Activated naive CD4-positive, alpha-beta T cell treated with anti-CD3 and anti-CD28 coated beads for 36 hours (primary cell): Measurements from ENCODE around the gene JAM3. TPM values are rescaled to one million over a fixed set of nuclear protein-coding genes. Genes with fewer than 3 reads are reported as not detected.

ENCODE experiments used
- CTCF ChIA-PET: fragments of 350-600 bp; sonication (Branson Sonifier 250); formaldehyde crosslinking; loops from one replicate; lab custom pipeline; 2021; ENCODE audit warnings: antibody characterized with exemption; lab: Charles Lee
- DNase-seq: peaks from one replicate; pipeline ENCODE4 v3.0.0-alpha.2; 2020
- H3K27ac Mint-ChIP-seq: one replicate; pipeline ENCODE4 v1.8.0; 2021; ENCODE audit warnings: mild to moderate bottlenecking, mixed read lengths
- H3K27me3 Mint-ChIP-seq: one replicate; pipeline ENCODE4 v1.8.0; 2021; ENCODE audit warnings: low read depth, mixed read lengths
- H3K36me3 Mint-ChIP-seq: one replicate; pipeline ENCODE4 v1.8.0; 2021; ENCODE audit warnings: low read depth, mixed read lengths
- H3K4me1 Mint-ChIP-seq: one replicate; pipeline ENCODE4 v1.8.0; 2021; ENCODE audit warnings: low read depth, mixed read lengths
- H3K4me3 Mint-ChIP-seq: one replicate; pipeline ENCODE4 v1.8.0; 2021; ENCODE audit warnings: mild to moderate bottlenecking, moderate library complexity, mixed read lengths
- H3K9me3 Mint-ChIP-seq: one replicate; pipeline ENCODE4 v1.8.0; 2021; ENCODE audit warnings: mixed read lengths
- intact Hi-C: fragments of 100-400 bp; cut with micrococcal nuclease; formaldehyde crosslinking; loops from one replicate; pipeline ENCODE4 v1.15.1; 2023
- total RNA-seq, 2 experiments: library from RNA; stranded (reverse); gene quantifications; one replicate each; pipeline ENCODE4 v1.2.3, GENCODE V29; 2021

Gene JAM3
- total RNA-seq, 2 experiments from 2014 or later = 4.0 to 6.4 TPM

DNA sequence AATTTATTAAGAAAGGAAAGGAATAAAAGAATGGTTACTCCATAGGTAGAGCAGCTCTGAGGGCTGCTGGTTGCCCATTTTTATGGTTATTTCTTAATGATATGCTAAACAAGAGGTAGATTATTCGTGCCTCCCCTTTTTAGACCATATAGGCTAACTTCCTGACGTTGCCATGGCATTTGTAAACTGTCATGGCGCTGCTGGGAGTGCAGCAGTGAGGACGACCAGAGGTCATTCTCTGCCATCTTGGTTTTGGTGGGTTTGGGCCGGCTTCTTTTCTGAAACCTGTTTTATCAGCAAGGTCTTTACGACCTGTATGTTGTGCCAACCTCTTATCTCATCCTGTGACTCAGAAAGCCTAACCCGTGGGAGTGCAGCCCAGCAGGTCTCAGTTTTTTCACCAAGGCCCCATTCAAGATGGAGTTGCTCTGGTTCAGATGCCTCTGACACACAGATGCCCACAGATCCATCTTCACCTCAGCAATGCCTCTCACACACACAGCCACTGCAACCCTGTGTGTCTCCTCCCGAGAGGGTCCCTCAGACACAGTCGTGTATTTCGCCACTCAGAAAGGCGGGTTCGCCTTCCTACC, 16.4 kb upstream of the JAM3 start:
- intact Hi-C loops = loop anchor here (5.0 kb wide), 1 partner anchor 105 kb away; no protein-coding TSS in a partner anchor
- CTCF ChIA-PET = interaction anchor here (1.4 to 4.6 kb wide), 3 partner anchors 13 to 88 kb away, joined by 3 to 44 read pairs (median 3); no protein-coding TSS in a partner anchor
- H3K27ac Mint-ChIP-seq = no peak overlapping the region

DNA sequence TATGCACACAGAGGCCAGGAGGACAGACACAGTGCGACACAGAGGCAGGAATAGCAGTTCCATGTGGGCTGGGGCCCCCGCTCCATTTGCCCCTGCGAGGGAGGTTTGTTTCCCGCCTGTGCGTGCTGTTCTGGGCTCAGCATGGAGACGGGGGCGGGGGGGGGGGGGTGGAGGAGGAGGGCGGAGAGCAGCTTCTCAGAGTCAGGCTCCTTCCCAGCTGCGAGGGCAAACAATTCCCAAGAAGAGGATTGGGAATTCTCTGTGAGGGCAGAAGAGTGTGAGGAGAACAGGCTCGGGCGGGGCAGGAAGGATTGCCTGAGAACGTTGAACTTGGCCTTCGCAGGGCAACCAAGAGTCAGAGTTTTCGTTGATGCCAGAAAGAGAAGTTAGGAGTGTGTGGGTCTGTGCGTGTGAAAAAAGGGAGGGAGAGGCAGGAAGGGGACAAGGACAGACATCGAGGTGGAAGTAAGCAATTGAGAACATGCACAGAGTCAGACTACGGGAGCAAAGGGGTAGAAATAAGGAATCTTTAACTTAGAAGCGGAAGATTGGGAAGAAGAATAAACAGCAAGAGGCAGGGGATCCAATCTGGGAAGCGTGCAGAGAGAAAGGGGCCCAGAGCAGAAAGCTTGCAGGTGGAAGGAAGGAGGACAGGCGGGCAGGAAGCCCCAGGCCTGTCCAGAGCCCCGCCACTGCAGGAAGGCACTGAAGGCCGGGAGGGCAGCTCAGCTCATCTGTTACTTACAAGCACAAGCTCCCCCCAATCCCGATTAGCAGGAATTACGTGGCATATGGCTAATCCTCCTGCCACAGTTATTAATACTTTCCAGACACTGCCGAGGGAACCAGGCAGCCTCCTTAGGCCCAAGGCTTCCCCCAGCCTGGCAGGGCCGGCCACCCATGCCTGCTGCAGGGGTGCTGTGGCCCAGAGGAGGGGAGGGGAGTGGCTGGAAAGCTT, 15.6 kb upstream of the JAM3 start:
- H3K27me3 Mint-ChIP-seq = peaks cover 19% of the 10 kb centered on the region
- peaks cover 6% of the 10 kb centered on the region for H3K4me1 Mint-ChIP-seq
- H3K36me3 Mint-ChIP-seq = no peaks in the 10 kb centered on the region
- CTCF ChIA-PET = interaction anchor here (0.6 to 1.5 kb wide), 4 partner anchors 19 to 286 kb away, joined by 3 read pairs; no protein-coding TSS in a partner anchor
- intact Hi-C loops = loop anchor here (5.0 kb wide), 1 partner anchor 106 kb away; no protein-coding TSS in a partner anchor
- no peak for DNase-seq
- no peak overlapping the region for H3K4me3 Mint-ChIP-seq
- no peaks in the 10 kb centered on the region for H3K9me3 Mint-ChIP-seq
- no peak overlapping the region for H3K27ac Mint-ChIP-seq

More for the DNA sequence above, 16.4 kb upstream of the JAM3 start:
- no peak for DNase-seq
- Mint-ChIP-seq H3K4me3 (no peak overlapping the region), H3K36me3 (no peaks in the 10 kb centered on the region), H3K9me3 (no peaks in the 10 kb centered on the region), H3K27me3 (peaks cover 12% of the 10 kb centered on the region), H3K4me1 (no peaks in the 10 kb centered on the region)

DNA sequence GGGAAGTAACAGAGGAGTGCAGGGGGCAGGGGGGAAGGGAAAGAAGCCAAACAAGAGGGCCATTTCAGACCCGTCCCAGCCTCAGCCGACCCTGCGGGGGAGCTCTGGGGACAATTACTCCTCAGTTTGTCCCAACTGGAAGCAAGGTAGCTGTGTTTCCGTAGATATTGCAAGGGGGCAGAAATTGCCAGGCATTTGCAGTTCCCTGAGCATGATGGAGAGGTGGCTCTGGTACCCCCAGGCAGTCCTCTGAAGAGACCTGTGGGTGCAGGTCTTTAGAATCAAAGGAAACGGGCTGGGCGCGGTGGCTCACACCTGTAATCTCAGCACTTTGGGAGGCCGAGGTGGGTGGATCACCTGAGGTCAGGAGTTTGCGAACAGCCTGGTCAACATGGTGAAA, 13.8 kb upstream of the JAM3 start:
- CTCF ChIA-PET = interaction anchor here (0.6 kb wide), 1 partner anchor 111 kb away, joined by 3 read pairs; no protein-coding TSS in a partner anchor
- DNase-seq = no peak
- Mint-ChIP-seq H3K9me3 (no peaks in the 10 kb centered on the region), H3K27me3 (peaks cover 28% of the 10 kb centered on the region), H3K36me3 (no peaks in the 10 kb centered on the region), H3K27ac (no peak overlapping the region), H3K4me3 (no peak overlapping the region), H3K4me1 (peaks cover 10% of the 10 kb centered on the region)
- intact Hi-C loops = no loop called here

DNA sequence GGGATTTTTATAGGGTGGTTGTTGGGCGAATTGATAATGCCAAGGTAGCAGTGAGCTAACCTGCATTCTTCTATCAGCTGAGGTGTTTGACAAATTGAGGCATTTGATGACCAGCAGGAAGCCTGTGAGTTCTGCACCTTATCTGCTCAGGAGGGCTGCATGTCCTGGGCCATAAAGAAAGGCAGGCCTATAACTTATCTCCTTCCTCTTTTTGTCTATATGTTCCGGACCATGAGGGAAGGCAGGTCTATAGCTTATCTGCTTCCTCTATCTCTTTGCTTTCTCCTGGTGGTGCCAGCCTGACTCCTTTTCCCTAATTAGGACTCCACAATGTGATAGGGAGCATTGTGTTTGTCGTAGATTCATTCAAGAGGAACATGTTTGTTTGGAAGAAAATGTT, 8.6 kb upstream of the JAM3 start:
- H3K4me3 Mint-ChIP-seq = no peak overlapping the region
- H3K27ac Mint-ChIP-seq = no peak overlapping the region
- peaks cover 26% of the 10 kb centered on the region for H3K27me3 Mint-ChIP-seq
- CTCF ChIA-PET = interaction anchor here (4.2 kb wide), 1 partner anchor 10 kb away, joined by 27 read pairs; no protein-coding TSS in a partner anchor
- H3K4me1 Mint-ChIP-seq = peaks cover 10% of the 10 kb centered on the region
- H3K36me3 Mint-ChIP-seq = no peaks in the 10 kb centered on the region
- no peaks in the 10 kb centered on the region for H3K9me3 Mint-ChIP-seq
- no peak for DNase-seq
- intact Hi-C loops = no loop called here

DNA sequence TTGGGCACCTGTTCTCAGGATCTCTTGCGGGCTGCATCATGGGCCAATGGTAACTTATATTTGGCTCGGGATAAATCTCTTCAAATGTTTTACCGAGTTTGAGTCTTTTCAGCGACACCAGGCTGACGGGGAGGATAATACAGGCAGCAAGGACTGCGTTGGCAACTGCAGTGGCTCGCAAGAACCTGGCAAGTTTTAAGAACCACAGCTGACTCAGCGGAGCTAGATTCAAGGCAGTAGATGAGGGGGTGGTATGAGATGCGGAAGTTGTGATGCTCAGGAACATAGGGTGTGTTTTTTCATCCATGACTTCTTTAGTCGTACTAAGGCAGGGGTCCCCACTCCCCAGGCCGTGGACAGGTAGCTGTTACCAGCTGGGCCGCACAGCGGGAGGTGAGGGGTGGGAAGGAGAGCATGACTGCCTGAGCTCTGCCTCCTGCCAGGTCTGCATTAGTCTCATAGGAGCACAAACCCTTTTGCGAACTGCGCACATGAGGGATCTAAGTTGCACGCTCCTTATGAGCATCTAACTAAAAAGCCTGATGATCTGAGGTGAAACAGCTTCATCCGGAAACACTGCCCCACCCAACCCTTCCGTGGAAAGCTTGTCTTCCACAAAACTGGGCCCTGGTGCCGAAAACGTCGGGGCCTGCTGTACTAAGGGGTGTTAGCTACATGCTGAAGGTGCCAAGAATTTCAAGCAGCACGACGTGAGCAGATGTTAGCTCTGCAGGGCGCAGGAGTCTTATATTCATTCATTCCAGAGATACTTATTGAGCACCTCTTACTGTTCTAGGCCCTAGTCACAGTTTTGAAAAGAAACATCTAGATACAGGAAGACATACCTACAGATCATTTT, 6.4 kb upstream of the JAM3 start:
- CTCF ChIA-PET = interaction anchor here (0.5 to 4.2 kb wide), 6 partner anchors 10 to 135 kb away, joined by 3 to 27 read pairs (median 4); no protein-coding TSS in a partner anchor
- no peak overlapping the region for H3K4me3 Mint-ChIP-seq
- H3K4me1 Mint-ChIP-seq = peaks cover 10% of the 10 kb centered on the region
- DNase-seq = no peak
- H3K36me3 Mint-ChIP-seq = no peaks in the 10 kb centered on the region
- no peak overlapping the region for H3K27ac Mint-ChIP-seq
- H3K9me3 Mint-ChIP-seq = no peaks in the 10 kb centered on the region
- H3K27me3 Mint-ChIP-seq = peaks cover 23% of the 10 kb centered on the region
- intact Hi-C loops = no loop called here

DNA sequence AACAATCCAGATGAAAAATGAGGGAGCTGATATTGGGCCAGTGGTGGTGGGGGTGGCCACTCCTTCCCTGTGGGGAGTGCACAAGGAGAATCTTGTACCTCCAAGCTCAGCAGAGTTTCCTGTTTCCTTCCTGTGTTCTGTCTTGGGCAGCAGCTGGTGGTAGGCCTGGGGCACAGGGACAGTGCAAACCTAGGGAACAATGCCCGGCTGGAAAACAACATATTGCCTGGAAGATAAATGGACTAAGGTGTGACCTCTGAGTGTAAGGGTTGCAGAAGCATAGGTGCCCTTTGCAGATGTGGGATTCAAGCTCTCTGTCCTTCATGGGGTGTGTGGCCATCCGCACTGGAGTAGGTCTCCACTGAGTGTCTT, 5.8 kb upstream of the JAM3 start:
- Mint-ChIP-seq H3K36me3 (no peaks in the 10 kb centered on the region), H3K4me1 (peaks cover 5% of the 10 kb centered on the region), H3K27ac (no peak overlapping the region), H3K4me3 (no peak overlapping the region), H3K27me3 (peaks cover 17% of the 10 kb centered on the region), H3K9me3 (no peaks in the 10 kb centered on the region)
- intact Hi-C loops = no loop called here
- no peak for DNase-seq
- CTCF ChIA-PET = interaction anchor here (0.5 to 4.2 kb wide), 4 partner anchors 9 to 136 kb away, joined by 3 to 27 read pairs (median 4); no protein-coding TSS in a partner anchor

DNA sequence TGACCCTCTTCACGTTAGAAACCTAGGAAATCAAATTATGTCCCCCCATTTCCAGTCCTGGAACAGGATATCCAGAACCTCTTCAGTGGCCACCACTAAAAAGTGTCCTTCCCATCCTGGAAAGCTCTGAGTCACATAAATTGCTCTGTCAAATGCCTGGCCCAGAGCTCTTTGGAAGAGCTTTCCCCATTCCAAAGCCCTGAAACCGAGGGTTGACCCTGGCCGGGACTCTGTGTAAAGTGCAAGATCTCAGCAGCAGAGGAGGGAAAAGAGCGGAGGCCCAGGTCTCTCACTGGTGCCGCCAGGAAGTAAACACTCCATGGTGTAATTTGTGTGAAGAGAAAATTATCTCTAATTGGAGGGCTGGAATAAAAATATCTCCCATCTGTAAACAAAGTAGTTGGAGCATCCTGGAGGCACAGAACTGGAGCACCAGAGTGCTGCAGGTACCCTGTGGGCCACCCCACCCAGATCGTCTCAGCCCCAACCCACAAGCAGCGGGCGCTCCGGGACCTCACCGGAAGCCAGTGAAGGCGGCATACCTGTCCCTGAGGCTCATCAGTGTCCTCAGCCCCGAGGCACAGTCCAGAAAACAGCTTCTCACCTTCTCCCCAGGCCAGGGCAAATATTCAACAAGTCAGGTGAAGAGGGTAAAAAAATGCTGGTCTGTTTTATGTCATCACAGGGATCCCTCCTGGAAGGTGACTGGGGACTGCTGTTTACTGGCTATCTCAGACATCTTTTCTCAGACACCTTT, 4.7 kb upstream of the JAM3 start:
- Mint-ChIP-seq H3K4me3 (no peak overlapping the region), H3K27me3 (peaks cover 9% of the 10 kb centered on the region), H3K4me1 (peaks cover 5% of the 10 kb centered on the region), H3K36me3 (peaks cover 1% of the 10 kb centered on the region), H3K9me3 (no peaks in the 10 kb centered on the region), H3K27ac (no peak overlapping the region)
- CTCF ChIA-PET = interaction anchor here (2.3 to 4.2 kb wide), 2 partner anchors 8 to 14 kb away, joined by 5 to 27 read pairs; no protein-coding TSS in a partner anchor
- intact Hi-C loops = no loop called here
- no peak for DNase-seq

DNA sequence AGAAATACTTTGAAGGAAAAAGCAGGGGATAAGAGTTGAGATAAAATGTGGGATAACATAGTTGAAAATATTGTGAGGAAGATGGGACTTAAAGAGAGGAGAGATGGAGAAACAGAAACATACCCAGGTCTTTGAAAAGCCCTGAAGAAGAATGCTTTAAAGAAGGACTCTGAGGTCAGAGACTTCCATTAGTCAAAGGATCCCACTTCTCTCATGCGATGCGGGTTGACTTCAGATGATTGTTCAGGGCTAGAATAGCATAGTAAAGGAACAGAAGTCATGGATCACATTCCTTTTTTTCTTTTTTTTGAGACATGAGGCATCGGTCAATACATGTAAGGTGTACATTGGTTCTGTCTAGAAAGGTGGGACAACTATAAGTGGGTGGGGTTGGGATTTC, 3.5 kb upstream of the JAM3 start:
- Mint-ChIP-seq H3K27me3 (peaks cover 3% of the 10 kb centered on the region), H3K9me3 (no peaks in the 10 kb centered on the region), H3K4me3 (no peak overlapping the region), H3K4me1 (peaks cover 11% of the 10 kb centered on the region), H3K36me3 (peaks cover 1% of the 10 kb centered on the region), H3K27ac (no peak overlapping the region)
- intact Hi-C loops = loop anchor here (5.0 kb wide), 1 partner anchor 72 kb away; no protein-coding TSS in a partner anchor
- CTCF ChIA-PET = interaction anchor here (0.6 kb wide), 1 partner anchor 14 kb away, joined by 4 read pairs; no protein-coding TSS in a partner anchor
- DNase-seq = no peak

DNA sequence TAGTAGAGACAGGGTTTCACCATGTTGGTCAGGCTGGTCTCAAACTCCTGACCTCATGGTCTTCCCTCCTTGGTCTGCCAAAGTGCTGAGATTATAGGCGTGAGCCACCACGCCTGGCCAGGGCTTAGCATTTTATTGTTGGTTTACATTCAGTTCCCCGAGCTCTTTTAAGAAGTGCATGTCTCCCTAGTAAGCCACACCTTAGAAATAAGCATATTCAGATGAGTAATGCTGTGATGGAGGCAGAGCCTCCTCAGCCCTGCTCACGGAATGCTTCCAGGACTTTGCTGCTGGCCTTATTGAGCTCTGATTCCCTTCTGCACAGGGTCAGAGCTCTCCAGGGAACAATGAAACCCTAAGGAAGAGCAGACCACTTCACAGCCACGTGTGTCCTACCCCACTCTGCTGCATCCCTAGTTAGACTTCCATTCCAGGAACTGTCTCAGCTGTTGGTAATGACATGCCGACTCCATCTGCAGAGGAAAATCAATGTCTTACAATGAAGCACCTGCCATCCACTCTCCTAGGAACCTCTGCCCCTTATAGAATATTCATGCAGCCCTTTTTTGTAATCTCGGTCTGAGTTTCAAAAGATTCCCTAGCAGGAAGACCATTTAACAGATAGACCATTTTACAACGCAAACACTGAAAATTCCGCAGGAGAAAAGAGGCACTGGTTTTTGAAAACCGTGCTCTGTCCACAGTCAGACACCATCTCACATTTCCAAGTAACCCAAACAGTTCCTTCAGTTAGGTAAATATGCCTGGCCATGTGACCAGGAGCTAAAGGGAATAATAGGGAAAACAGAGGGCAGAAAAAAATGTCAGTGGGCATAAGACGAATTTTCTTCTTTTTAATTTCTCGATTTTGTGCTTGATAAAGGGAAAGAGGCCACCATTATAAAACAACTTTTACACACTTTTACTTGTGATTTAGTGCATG, 1.7 kb upstream of the JAM3 start:
- DNase-seq = no peak
- no peak overlapping the region for H3K4me3 Mint-ChIP-seq
- peaks cover 1% of the 10 kb centered on the region for H3K36me3 Mint-ChIP-seq
- CTCF ChIA-PET = no interaction called here
- intact Hi-C loops = loop anchor here (5.0 kb wide), 1 partner anchor 70 kb away; no protein-coding TSS in a partner anchor
- H3K27ac Mint-ChIP-seq = no peak overlapping the region
- peaks cover 11% of the 10 kb centered on the region for H3K4me1 Mint-ChIP-seq
- H3K9me3 Mint-ChIP-seq = no peaks in the 10 kb centered on the region
- H3K27me3 Mint-ChIP-seq = no peaks in the 10 kb centered on the region
